NCI-H1694 treated with DMSO at 0.1 percent for 48 hours (cell line): Measurements from ENCODE around the gene ABCA2.
A peak's percentile ranks its signal among the peaks of the same experiment; 100 is the strongest.
"Not testable (repeated sequence)": the region's sequence is repeated elsewhere in the genome, so short reads cannot be mapped to it uniquely, and the experiment has no call there.

Experiments used
- DNase-seq: peaks from one replicate; lab custom pipeline; 2025; lab: John Stamatoyannopoulos, UW

Gene ABCA2

DNA sequence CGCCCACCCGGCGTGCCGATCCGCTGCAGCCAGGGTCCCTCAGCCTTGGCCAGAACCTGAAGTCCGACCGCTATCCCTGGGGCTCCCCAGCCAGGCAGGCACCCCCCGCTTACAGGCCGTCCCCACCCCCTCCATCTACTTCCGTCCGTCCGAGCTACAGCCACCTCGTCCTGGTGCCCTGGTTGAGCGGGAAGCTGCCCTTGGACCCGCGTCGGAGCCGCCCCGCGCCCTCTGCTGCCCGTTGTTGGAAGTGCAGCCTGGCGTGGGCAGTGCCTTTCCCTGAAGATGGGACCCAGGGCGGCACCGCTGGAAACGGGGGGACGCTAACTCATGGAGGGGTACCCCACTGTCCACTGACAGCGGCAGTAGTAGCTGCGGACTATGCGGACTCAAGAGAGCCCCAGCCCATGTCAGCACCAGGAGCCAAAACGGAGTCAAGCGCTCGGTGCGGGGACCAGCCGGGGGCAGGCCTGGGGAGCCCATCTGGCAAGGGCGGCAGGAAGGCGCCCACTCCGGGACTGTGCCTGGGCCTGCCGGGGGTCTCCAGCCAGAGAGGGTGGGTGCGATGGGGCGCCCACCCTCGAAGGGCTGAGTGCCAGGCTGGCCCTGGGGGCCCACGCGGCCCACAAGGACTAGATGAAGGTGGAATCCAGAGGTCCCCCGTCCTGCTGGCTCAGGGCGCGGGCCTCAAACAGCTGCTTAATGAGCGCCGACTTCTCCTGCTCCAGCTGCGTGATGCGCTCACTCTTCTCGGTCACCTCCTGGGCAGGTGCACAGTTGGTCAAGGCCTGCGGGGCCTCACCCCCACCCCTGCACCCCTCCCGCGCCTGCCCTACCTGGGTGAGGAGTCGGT lies 36.2 kb upstream of the ABCA2 start:
- no peak for DNase-seq

DNA sequence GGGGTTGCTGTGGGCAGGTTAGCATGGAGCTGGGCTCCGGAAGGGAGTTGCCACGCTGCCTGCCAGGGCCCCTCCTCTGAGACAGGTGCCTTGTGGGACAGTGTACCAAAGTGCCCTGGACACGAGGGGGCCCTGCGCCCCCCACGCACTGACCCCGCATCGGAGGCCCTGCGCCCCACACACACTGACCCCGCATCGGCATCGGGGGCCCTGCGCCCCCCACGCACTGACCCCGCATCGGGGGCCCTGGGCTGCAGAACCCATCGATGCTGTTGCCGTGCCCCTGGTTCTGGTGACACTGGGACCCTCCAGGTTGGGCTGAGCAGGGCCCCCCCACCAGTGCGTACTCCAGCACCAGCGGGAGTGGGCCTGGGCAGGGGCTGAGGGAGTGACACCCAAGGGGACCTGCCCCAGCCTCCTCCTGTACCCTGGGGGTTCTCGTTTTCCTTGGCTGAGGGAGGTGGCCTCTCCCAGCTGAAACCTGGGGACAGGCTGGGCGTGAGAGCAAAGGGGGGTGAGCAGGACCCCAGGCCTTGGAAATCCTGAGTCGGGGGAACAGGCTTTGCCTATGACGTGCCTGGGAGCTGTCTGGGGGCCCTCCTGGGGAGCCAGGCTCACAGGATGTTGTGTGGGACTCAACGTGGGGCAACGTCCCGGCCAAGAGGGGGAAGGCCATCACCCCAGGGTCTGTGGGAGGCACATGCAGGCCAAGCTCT lies 35.4 kb upstream of the ABCA2 start:
- DNase-seq, result no peak

DNA sequence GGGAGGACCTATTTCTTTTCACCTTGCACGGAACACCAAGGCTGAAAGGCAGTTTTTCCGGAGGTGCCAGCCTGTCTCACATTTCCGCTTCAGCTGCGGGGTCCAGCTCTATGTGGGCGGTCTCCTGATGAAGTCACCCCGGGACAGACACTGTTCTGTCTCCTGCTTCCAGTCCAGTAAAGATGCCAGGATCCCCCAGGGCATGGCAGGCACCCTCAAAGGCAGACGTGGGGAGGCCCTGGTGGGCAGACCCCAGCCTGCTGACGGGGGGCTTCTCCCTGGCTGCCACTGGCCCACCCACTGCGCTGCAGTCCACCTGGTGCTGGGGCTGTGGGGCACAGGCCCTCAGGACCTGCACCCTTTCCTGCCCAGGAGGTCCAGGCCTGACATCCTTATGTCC lies 34.8 kb upstream of the ABCA2 start:
- DNase-seq, result not testable (repeated sequence)

DNA sequence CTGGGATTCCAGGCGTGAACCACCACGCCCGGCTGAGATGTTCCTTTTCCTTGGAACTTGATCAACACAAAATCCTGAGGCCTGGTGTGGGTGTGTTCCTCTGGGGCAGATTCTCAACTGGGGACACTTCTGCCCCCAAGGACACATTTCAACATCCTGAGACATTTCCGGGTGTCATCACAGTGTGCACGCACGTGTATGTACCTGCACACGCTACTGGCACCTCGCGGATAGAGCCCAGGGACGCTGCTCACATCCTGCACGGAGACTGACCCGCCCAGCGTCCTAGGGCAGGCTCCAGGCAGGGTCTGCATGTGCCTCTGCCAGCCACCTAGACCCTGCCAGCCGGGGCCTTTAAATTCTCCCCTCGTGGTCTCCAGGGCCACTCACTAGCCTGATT lies 34.3 kb upstream of the ABCA2 start:
- no peak for DNase-seq

DNA sequence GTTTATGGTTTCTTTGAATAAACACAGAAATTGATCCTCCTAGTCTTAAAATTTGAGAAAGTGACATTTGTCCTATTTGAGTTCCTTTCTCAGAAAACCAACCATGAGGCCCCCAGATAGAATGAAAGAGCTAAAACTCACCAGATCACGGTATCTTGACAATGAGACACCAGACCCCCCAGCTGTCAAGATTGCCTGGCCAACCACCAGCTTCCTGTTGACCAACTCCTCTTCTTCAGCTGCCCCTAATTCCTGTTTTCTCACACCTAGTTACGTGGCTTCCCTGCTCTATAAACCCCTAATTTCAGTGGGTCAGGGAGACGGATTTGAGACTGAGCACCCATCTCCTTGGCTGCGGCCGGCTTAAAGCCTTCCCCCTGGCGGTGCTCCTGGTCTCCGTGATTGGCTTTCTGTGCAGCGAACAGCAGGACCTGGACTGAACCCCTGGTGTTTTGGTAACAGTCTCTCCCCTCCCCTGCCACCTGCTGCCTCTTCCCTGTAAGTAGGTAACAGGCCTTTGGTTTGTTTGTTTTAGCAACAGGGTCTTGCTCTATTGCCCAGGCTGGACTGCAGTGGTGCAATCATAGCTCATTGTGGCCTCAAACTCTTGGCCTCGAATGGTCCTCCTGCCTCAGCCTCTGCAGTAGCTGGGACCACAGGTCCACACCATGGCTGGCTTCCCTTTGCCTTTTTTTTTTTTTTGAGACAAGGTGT lies 30.6 kb upstream of the ABCA2 start:
- DNase-seq, result no peak

DNA sequence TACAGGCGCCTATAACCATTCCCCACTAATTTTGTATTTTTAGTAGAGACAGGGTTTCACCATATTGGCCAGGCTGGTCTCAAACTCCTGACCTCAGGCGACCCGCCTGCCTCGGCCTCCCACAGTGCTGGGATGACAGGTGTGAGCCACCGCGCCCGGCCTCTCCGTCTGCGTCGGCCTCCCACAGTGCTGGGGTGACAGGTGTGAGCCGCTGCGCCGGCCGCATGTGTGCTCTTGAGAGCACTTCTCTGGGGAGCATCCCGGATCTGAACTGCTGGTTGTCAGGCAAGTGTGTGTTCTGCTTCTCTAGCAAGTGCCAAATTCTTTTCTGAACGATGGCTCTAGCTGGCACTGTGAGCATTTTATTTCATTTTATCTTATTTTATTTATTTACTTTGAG lies 29.5 kb upstream of the ABCA2 start:
- peak; percentile 13 for DNase-seq

DNA sequence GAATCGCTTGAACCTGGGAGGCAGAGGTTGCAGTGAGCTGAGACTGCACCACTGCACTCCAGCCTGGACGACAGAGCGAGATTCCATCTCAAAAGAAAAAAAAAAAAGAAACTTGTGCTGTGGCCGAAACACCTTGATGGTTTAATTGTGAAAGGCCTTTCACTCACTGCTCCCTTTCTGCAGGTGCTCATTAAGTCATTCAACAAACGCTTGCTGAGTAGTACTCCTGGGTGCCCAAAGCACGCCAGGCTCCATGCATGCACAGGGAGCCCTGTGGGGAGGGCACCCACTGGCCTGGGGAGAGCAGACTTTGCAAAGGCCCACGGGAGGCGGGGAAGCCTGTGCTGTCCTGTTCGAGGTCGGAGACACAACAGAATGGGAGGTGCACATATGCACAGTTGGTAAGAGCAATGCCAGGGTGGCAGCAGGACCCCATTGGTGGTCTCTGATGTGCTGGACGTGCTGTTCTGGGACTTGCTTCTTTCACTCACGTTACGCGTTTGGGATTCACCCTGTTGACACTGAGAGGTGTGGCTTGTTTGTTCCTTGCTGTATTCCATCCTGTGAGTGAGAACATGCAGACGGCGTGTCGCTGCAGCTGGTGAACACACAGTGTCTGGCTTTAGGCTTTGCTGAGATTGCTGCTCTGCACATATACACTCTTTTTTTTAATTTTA lies 28.8 kb upstream of the ABCA2 start:
- DNase-seq, result no peak

DNA sequence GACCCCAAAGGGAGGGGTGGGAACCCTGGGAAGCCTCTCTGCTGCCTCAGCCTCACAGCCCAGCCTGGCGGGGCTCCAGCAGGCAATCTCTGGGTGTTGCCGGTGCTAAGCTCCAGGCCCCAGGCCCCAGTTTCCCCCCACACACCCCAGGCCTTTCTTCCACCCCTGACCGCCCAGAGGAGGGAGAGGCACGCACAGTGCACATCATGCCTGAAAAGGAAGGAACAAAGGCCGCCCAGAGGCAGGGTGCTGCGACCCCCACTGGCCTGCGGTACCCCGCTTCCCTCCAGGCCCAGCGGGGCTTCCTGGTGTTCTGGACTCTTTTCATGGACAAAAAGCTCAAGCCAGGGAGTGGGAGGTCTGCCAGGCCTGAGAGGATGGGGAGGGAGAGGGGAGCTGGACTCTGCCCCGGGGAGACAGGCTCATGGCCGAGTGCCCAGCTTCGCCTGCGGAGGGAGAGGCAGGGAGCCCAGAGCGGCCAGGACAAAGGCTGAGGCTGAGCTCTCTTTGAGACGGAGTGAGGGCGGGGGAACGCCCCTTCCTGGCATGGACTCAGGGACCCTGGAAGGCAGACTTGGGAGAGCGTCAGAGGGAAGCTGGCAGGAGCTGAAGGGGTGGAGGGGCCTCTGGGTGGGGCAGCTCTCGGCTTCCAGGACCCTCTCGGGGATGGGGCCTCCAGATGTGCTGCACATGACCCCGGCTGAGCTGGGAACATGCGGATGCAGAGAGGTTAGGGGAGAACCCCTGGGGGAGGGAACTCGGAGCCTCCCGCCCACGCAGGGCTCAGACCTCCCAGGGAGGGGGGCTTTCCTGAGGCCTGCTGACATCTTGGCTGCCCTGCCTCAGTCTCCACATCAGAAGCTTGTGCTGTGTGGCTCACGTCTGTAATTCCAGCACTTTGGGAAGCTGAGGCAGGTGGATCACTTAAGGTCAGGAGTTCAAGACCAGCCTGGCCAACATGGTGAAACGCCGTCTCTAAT lies 27.6 kb upstream of the ABCA2 start:
- no peak for DNase-seq

DNA sequence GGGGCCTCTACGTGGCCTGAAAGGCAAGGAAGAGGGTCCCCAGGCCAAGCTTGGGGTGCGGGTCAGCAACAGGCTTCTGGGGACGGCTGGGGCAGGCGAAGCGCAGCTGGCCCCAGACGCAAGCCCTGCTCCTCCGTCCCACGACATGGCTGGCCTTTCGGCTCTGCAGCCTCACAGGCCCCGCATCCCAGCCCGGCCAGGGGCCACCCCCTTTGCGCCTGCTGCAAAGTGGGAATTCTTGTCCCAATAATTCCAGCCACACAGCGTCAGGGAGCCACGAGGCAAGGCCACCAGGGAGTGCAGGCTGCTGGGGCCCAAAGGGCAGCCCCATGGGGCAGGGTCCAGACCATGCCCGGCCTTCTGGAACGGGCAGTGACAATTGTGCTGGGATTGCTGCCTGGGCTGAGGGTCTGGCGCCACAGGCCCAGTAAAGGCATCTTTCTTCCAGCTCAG lies 26.9 kb upstream of the ABCA2 start:
- DNase-seq, result no peak

DNA sequence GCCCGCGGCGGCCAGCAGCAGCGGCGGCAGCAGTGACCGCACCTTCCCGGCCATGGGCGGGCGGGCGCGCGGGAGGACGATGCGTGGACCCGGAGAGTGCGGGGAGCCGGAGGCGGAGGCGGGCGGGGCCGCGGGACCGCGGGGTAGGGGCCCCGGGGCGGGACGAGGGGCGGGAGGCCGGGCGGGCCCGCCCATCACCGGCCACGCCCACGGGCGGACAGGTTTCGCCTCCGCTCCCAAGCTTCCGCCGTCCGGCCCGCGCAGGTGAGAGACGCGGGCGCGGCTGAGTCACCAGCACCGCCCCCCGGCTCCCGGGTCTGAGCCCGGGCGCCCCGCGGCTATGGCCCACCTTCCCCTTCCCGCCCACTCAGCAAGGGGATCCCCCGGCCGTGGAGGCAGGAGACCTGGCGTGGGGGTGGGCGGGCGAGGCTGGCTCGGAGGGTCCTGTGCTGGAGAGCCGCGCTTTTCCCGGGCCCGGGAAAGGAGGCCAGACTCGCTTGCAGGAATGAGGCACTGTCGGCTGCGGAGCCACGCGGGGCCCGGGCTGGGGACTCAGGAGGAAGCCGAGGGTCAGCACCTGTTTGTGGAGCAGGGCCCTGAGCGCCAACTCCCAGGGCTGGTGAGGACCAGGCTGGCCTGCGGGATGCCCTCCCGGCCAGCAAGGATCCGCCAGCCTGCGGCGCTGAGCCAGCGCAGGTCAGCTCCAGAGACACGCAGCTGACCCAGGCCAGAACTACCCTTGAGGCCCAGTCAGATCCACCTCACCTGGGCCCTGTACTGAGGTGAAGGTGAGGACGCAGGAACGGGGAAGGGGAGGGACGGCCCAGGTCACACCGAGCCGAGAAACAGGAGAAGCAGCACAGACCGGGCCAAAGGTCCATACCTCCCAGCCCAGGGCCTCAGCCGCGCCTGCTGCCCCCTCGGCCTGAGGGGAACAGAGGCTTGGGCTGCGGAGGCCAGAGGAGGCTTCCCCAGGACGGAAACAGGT lies 26.2 kb upstream of the ABCA2 start, which contains the start of gene ENTPD2:
Gene ENTPD2 (minus strand): TSS at position 118 of the 988 bp plus-strand sequence. CDS start 64 bp downstream, at position 54.
- no peak for DNase-seq

DNA sequence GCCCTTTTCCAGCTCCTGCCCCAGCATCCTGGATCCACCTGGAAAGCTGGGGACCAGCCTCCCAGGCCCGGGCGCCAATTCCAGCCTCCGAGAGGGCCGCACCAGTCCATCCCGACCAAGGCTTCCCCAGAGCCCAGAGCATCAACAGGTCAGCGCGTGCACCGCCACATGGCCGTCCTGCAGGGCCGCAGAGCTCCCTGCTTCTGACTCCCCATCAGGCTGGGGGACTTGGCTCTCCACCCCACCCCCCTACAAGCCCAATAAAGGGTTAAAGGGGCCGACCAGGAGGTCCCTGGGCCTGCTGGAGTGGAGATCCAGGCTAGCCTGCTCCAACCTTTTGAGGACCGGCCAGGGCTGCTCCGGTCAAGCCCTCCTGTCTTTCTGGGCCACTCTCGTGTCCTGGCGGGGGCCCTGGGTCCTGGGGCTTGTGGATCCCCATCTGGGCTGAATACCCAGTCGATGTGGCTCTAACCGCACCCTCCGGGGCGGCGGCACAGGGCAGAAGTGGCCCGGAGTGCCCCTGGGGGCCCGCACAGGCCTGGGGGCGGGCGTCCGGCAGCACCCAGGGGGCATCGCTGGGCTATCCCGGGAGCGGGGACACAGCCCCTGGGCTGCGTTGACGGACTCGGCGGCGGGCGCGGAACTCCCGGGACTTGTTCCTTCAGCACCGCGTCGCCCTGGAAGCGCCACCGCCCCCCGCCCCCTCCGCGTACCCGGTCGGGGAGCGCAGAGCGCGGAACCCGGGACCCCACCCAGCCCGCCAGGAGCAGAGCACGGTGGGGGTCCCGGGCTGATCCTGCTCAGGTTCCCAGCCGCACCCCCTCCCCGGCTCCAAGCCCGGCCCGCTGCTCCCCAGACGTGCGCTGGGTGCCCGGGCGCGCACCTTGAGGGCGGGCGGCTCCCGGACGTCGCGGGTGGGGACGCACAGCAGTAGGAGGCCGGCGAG lies 25.2 kb upstream of the ABCA2 start:
- DNase-seq, result no peak

DNA sequence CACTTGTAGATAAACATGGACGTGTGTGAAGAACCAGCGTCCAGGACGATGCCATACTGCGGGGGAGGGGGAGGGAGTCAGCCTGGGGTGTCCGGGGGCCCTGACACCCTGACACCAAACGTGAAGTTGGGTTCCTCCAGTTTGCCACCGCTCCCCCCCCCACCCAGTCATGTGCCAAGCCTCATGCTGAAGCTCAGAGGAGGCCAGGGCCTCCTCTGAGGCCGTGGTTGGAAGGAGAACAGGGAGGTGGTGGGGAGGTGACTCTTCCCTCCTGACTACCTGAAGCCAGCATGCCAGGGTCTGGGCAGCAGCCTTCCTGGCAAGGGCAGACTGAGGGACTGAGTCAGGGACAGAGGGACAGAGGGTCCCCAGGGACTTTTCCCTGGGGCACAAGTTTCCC lies 24.3 kb upstream of the ABCA2 start:
- no peak for DNase-seq

DNA sequence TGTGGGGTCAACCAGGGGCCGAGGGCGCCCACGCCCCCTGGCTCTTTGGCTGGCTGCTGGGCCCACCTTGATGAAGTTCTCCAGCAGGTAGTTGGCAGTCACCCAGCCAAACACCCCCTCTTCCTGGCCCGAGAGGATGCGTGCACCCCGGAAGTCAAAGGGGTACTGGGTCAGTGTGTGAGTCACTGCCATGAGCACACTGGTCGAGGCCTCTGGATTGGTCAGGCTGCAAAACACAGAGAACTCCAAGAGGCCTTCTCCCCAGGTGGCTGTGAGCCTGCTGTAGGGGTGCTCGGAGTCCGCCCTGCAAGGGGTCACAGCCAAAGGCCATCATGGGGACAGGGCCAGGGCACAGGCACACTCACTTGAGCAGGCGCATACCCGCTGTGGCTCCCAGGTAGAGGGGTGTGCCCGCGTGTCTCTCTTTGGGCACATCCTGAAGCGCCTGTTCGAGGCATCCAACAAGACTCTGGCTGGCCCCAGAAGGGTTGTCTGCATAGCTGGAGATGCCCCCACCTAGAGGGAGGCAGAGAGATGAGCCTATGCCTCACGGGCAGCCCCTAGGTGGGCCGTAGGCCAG lies 23.2 kb upstream of the ABCA2 start:
- no peak for DNase-seq

DNA sequence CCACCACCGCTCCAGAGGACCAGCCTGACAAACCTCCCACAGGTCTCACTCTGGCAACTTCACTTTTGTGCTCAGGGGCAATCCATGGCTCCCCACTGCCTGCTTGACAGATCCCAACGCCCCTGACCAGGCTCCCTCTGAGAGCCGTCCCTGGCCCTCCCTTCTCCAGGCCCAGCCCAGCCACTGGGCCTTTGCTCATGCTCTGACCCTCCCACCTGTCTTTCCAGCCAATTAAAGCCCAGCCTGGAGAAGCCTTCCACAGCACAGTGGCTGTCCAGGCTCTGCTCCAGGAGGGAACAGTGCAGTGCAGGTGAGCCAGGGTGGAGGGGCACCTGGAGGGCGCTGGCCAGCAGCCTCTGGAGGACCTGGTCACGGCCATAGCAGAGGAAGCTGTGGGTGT lies 22.5 kb upstream of the ABCA2 start:
- DNase-seq, result no peak

DNA sequence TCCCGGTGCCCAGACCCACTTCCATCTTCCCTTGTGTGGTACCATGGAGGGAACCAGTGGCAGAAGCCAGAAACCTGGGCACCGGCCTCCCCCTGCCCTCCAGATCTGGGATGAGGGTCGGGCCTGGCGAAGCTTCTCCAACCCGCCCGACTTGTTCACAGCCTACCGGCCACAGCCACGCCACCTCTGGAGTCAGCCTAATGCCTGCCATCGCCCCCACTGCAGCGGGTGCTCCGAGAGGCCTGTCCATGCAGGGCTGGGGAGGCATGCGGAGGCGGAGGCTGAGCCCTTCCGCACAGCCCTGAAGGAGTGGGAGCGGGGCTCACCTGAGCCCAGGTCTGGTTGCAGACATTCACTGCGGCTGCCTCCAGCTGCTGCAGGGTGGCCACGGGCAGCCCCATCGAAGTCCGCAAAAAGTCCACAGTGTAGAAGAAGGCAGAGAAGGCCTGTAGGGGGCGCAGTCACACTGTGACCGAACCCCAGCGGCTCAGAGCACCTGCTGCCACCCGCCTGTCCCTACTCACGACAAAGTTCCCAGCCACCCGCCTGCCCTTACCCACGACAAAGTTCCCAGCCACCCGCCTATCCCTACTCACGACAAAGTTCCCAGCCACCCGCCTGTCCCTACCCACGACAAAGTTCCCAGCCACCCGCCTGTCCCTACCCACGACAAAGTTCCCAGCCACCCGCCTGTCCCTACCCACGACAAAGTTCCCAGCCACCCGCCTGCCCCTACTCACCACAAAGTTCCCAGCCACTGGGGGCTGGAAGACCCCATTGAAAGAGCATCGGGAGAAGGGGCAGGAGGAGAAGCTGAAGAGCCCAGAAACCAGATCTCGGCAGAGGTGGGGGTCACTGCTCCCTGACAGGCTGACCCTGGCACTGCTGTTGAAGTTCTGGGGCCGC lies 21.8 kb upstream of the ABCA2 start:
- DNase-seq, result peak; percentile 50

DNA sequence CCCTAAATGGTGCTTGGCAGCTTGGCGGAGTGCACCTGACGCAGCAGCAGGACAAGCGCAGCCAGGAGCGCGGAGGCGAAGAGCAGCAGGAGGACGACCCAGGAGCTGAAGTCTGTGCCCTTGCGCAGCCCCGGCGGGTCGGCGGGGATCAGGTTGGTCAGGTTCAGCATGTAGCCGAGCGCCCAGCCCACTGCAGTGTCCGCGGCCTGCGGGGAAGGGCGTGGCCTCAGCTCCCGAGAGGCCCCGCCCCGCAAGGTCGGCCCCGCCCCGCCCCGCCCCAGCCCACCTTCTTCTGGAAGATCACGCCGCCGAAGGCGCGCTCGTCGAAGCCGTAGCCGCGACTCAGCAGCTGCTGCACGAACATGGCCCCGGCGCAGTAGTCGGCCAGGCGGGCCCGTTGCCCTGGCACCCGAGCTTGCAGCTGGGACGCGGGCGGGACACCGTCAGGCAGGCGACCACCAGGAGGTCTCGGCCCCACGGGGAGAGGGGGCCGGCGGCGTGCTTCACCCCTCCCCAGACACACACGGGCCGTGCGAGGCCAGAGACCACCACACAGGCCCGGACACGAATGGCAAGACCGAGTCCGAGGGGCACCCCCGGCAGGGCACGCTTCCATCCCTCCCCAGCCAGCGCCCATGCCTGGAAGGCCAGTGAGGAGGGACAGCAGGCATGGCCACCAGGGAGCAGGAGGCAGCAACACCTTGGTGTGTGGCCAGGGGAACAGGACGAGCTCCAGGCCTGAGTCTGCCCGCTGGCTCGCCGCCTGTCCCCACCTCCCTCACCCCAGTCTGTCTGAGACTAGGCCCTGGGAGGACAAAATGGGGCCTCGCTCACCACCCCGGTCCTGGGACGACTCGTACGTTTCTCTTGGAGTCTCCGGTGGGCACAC lies 20.9 kb upstream of the ABCA2 start:
- no peak for DNase-seq
